ENCODE data around the gene ENPP5.

GRCh38 chr6:46215777-46216176 lies 45.0 kb upstream of the ENPP5 start:
- TF ChIP-seq CTCF (conservative IDR thresholded peaks at IDR 0.05) (no peak), ZFX (IDR thresholded peaks at IDR 0.05) (no peak)

Measured in C4-2B (cell line).